ENCODE results near the gene PXDN.

The PXDN gene

DNA sequence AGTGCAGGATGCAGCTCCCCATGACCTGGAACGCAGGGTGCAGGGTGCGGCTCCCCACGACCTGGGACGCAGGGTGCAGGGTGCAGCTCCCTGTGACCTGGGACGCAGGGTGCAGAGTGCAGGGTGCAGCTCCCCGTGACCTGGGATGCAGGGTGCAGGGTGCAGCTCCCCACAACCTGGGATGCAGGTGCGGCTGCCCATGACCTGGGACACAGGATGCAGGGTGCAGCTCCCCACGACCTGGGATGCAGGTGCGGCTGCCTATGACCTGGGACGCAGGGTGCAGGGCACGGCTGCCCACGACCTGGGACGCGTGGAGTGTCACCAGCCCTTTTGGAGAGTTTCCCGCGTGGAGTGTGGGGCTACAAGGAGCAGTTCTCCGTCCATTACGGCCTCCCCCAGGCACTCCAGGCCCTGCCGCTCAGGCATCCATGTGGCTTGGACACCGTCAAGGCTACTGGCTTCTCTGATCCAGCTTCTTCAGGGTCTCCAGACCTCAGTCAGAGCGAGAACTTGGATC is 38.7 kb downstream of the PXDN start:
- Histone ChIP-seq H3K27ac (no peak overlapping the region), H2AFZ (ENCODE audit: low read depth) (no peak overlapping the region), H3K79me2 (ENCODE audit: insufficient read depth, low read depth) (no peaks in the 10 kb centered on the region), H3K4me1 (ENCODE audit: low read depth, poor library complexity, severe bottlenecking) (no peaks in the 10 kb centered on the region), H4K20me1 (ENCODE audit: insufficient read depth) (no peaks in the 10 kb centered on the region), H3K27me3 (ENCODE audit: insufficient read depth, low read depth) (no peaks in the 10 kb centered on the region), H3K36me3 (ENCODE audit: insufficient read depth) (no peaks in the 10 kb centered on the region), H3K9ac (no peak overlapping the region), H3K4me3 (IDR thresholded peaks at IDR 0.05; ENCODE audit: insufficient read depth, low read depth, low read length) (no peak overlapping the region), H3K4me2 (no peak overlapping the region)
- TF ChIP-seq CTCF (conservative IDR thresholded peaks at IDR 0.05; ENCODE audit: low read depth, low read length): no peak

- Histone ChIP-seq H2AFZ (ENCODE audit: low read depth) (no peak overlapping the region), H3K9ac (no peak overlapping the region), H3K4me2 (no peak overlapping the region), H3K4me1 (ENCODE audit: low read depth, poor library complexity, severe bottlenecking) (no peaks in the 10 kb centered on the region), H3K36me3 (ENCODE audit: insufficient read depth) (no peaks in the 10 kb centered on the region), H3K27me3 (ENCODE audit: insufficient read depth, low read depth) (no peaks in the 10 kb centered on the region), H3K79me2 (ENCODE audit: insufficient read depth, low read depth) (no peaks in the 10 kb centered on the region), H4K20me1 (ENCODE audit: insufficient read depth) (no peaks in the 10 kb centered on the region), H3K4me3 (IDR thresholded peaks at IDR 0.05; ENCODE audit: insufficient read depth, low read depth, low read length) (no peak overlapping the region), H3K27ac (no peak overlapping the region)
- no peak for TF ChIP-seq CTCF (conservative IDR thresholded peaks at IDR 0.05; ENCODE audit: low read depth, low read length)
Measured at GRCh38 chr2:1704631-1705556, 39.4 kb downstream of the PXDN start.

DNA sequence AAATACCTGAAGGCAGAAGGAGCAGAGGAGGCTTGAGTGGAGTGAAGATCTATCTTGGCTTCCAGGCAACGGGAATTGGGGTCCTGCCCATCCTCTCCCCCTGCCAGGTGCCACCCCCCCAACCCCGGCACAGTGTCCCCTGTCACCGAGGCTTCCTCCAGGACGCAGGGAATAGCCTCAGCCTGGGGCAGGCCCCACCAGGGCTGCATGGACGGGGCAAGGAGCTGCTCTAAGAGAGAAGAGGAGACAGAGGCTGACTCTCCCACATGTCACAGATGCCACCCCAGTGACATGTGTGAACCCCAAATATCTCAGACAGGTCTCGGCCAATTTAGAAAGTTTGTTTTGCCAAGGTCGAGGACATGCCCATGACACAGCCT is 42.1 kb downstream of the PXDN start:
- Histone ChIP-seq H3K27ac (no peak overlapping the region), H4K20me1 (ENCODE audit: insufficient read depth) (no peaks in the 10 kb centered on the region), H3K79me2 (ENCODE audit: insufficient read depth, low read depth) (no peaks in the 10 kb centered on the region), H3K4me1 (ENCODE audit: low read depth, poor library complexity, severe bottlenecking) (no peaks in the 10 kb centered on the region), H2AFZ (ENCODE audit: low read depth) (no peak overlapping the region), H3K36me3 (ENCODE audit: insufficient read depth) (no peaks in the 10 kb centered on the region), H3K27me3 (ENCODE audit: insufficient read depth, low read depth) (no peaks in the 10 kb centered on the region), H3K4me2 (no peak overlapping the region), H3K9ac (no peak overlapping the region), H3K4me3 (IDR thresholded peaks at IDR 0.05; ENCODE audit: insufficient read depth, low read depth, low read length) (no peak overlapping the region)
- TF ChIP-seq CTCF (conservative IDR thresholded peaks at IDR 0.05; ENCODE audit: low read depth, low read length): no peak

DNA sequence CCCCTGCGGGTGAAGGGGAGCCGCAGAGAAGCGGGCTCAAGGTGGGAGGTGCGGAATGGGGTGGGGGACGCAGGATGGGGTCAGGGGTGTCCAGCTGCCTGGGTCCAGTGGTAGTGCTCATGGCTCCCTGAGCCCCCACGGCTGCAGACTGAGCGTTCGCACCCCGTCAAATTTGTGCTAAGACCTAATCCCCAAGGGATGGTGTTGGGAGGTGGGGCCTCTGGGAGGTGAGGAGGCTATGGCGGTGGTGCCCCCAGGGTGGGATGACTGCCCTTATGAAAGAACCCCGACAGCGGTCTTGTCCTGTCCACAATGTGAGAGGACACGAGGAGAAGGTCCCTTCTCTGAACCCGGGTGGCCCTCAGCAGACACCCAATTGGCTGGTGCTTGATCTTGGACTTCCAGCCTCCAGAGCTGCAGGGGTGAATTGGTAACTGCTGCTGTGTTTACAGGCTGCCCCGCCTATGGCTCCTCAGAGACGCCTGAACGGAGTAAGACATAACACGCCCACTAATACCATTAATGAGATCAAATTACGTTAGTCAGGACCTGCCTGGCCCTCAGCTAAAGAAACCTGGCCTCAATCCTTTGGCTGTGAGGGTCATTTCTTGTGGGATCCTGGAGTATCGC is 42.6 kb downstream of the PXDN start:
- Histone ChIP-seq H4K20me1 (ENCODE audit: insufficient read depth) (no peaks in the 10 kb centered on the region), H3K27ac (no peak overlapping the region), H3K79me2 (ENCODE audit: insufficient read depth, low read depth) (no peaks in the 10 kb centered on the region), H3K36me3 (ENCODE audit: insufficient read depth) (no peaks in the 10 kb centered on the region), H3K4me1 (ENCODE audit: low read depth, poor library complexity, severe bottlenecking) (no peaks in the 10 kb centered on the region), H3K4me2 (no peak overlapping the region), H3K27me3 (ENCODE audit: insufficient read depth, low read depth) (no peaks in the 10 kb centered on the region), H3K4me3 (IDR thresholded peaks at IDR 0.05; ENCODE audit: insufficient read depth, low read depth, low read length) (no peak overlapping the region), H2AFZ (ENCODE audit: low read depth) (no peak overlapping the region), H3K9ac (no peak overlapping the region)
- TF ChIP-seq CTCF (conservative IDR thresholded peaks at IDR 0.05; ENCODE audit: low read depth, low read length): no peak
